Cardiac atrium fibroblast (primary cell): ENCODE measurements around the gene FGF5. TPM values are rescaled to one million over a fixed set of nuclear protein-coding genes. Genes with fewer than 3 reads are reported as not detected.

Source experiments
- total RNA-seq: library from RNA; depleted of rRNA; stranded (reverse); fragments of >200 nt; gene quantifications from 2 replicates; pipeline ENCODE4 v1.2.3, GENCODE V29; 2015

The FGF5 gene, protein sequence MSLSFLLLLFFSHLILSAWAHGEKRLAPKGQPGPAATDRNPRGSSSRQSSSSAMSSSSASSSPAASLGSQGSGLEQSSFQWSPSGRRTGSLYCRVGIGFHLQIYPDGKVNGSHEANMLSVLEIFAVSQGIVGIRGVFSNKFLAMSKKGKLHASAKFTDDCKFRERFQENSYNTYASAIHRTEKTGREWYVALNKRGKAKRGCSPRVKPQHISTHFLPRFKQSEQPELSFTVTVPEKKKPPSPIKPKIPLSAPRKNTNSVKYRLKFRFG
- total RNA-seq = under 0.01 and 0.32 TPM in 2 replicates

DNA sequence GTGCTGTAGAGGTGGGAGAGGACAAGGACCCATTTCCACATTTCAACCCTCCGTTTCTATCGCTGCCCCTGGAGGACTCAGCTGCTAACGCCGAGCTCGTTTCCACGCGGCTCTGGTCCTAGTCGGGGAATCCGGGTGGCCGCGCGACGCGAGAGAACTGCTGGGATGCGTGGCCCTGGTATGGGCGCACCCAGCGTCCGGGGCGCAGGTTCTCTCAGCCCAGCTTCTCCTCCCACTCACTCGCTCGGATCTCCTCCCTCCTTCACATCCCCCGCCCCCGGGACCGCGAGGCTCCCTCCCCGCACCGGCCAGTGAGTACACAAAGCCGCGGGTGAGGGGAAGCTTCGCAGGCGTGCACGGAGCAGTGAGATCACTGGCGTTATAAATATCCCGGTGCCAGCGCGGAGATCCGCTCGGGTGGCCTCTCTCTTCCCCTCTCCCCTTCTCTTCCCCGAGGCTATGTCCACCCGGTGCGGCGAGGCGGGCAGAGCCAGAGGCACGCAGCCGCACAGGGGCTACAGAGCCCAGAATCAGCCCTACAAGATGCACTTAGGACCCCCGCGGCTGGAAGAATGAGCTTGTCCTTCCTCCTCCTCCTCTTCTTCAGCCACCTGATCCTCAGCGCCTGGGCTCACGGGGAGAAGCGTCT lies at the start of gene FGF5:
FGF5 (plus strand) TSS at position 412 of the 649 bp plus-strand sequence; CDS start at position 573, 161 bp downstream.

DNA sequence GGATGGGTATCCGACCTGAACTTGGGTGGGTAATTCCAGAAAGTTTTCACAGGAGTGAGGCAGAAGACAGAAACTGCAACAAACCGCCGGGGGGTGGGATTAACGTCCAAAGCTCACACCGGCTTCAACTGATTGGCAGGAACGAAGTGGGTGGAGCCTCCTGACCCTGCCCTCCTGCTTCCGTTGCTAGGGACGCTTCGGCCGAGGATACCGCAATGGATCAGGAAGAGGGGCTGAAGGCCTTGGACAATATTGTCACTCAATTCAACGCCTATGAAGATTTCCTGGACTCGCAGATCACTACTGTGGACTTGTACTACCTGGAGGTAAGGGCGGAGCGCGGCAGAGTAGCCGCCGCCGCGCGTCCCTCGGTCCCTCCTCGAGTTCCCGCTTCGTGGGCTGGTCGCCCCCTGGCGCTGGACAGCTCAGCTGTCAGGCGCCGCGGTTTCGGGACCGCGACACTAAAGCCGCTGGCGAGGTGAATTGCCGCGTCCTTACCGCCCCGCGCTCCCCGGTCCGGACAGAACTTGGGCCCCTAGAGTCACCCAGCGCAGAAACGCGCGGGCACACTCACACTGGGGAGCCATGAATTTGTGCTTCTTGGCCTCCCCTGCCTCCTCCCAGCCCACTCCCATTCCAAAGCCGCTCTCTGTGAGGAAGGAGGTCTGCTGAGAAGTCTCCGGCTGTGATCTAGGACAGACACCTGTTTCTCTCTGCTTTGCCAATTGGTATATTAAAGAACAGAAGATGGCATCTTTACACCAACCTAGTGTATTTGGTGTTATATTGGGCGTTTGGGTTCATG lies 69.3 kb downstream of the FGF5 start, which contains the start of gene CFAP299:
CFAP299 (plus strand) TSS at position 177 of the 805 bp plus-strand sequence.

Other genes starting within 250 kb of the FGF5 start
- 22.2 and 33.0 TPM in 2 replicates for gene ANTXR2, start 193.4 kb upstream of the FGF5 start, total RNA-seq
- gene PRDM8, start 69.2 kb upstream of the FGF5 start, total RNA-seq = 0.81 and 3.1 TPM in 2 replicates
- not detected in 2 replicates for gene CFAP299, start 69.1 kb downstream of the FGF5 start, total RNA-seq